NCI-H128 (cell line): ENCODE results near the gene RIOK2.
"Not testable (repeated sequence)": the region's sequence is repeated elsewhere in the genome, so short reads cannot be mapped to it uniquely, and the experiment has no call there.

ENCODE experiments used
- DNase-seq: peaks from one replicate; lab custom pipeline; 2025; ENCODE audit not compliant: unreplicated experiment; lab: John Stamatoyannopoulos, UW

Gene RIOK2

GRCh38 chr5:97183100-97183929 lies at the start of gene RIOK2:
TSS of gene RIOK2 (minus strand) at chr5:97183247. CDS start at chr5:97183191, 56 bp downstream.
- DNase-seq = peak; percentile 85

GRCh38 chr5:97231025-97231636 lies 48.1 kb upstream of the RIOK2 start:
- no peak for DNase-seq

- no peak for DNase-seq
Observed at GRCh38 chr5:97229688-97230285, 46.7 kb upstream of the RIOK2 start.

GRCh38 chr5:97229196-97229595 lies 46.1 kb upstream of the RIOK2 start:
- DNase-seq = no peak

GRCh38 chr5:97225222-97225621 lies 42.2 kb upstream of the RIOK2 start:
- DNase-seq = no peak

GRCh38 chr5:97224112-97224750 lies 41.2 kb upstream of the RIOK2 start:
- DNase-seq = no peak

GRCh38 chr5:97223596-97223995 lies 40.5 kb upstream of the RIOK2 start:
- no peak for DNase-seq

GRCh38 chr5:97209343-97209742 lies 26.3 kb upstream of the RIOK2 start:
- no peak for DNase-seq

- DNase-seq = no peak
Observed at GRCh38 chr5:97208714-97209113, 25.7 kb upstream of the RIOK2 start.

GRCh38 chr5:97208184-97208713 lies 25.2 kb upstream of the RIOK2 start:
- no peak for DNase-seq

GRCh38 chr5:97194366-97194765 lies 11.3 kb upstream of the RIOK2 start:
- no peak for DNase-seq

GRCh38 chr5:97193355-97193688 lies 10.3 kb upstream of the RIOK2 start:
- no peak for DNase-seq

GRCh38 chr5:97192580-97193354 lies 9.7 kb upstream of the RIOK2 start:
- DNase-seq = no peak

- DNase-seq = no peak
Observed at GRCh38 chr5:97191893-97192292, 8.8 kb upstream of the RIOK2 start.

GRCh38 chr5:97189523-97189922 lies 6.5 kb upstream of the RIOK2 start:
- DNase-seq = not testable (repeated sequence)

GRCh38 chr5:97183930-97184213 lies 825 bp upstream of the RIOK2 start:
- no peak for DNase-seq

- no peak for DNase-seq
Observed at GRCh38 chr5:97182571-97183099, 412 bp downstream of the RIOK2 start.

GRCh38 chr5:97181856-97182545 lies 1.0 kb downstream of the RIOK2 start:
- no peak for DNase-seq

- not testable (repeated sequence) for DNase-seq
Observed at GRCh38 chr5:97179457-97179856, 3.6 kb downstream of the RIOK2 start.

- DNase-seq = no peak
Observed at GRCh38 chr5:97172227-97172626, 10.8 kb downstream of the RIOK2 start.
